HG02610 (cell line): ENCODE measurements around the gene GRIN2A.
A peak's percentile ranks its signal among the peaks of the same experiment; 100 is the strongest.
"Not testable (repeated sequence)": the region's sequence is repeated elsewhere in the genome, so short reads cannot be mapped to it uniquely, and the experiment has no call there.

Source experiments
- ATAC-seq: cut with Tn5 transposase; IDR thresholded peaks from one replicate; pipeline ENCODE4 v1.9.1; 2021; ENCODE audit warnings: mild to moderate bottlenecking, moderate library complexity; ENCODE audit not compliant: unreplicated experiment

The GRIN2A gene

DNA sequence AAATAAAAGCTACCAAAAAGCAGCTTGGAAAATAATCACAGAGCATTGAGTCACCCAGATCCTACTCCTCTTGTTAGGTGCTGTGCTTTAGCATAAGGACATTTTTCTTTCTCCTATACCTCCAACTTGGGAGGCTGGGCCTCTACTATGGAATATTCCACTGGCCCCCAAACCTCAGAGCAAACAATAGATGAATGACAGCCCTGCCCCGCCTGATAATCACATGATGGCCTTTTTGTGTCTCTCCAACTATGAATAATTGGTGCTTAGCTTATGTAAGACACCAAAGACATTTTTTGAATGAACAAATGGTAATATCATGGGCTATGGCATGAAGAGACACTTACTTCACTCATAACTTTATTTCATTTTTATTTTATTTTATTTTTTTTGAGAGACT, 250.2 kb downstream of the GRIN2A start:
- ATAC-seq, result no peak

DNA sequence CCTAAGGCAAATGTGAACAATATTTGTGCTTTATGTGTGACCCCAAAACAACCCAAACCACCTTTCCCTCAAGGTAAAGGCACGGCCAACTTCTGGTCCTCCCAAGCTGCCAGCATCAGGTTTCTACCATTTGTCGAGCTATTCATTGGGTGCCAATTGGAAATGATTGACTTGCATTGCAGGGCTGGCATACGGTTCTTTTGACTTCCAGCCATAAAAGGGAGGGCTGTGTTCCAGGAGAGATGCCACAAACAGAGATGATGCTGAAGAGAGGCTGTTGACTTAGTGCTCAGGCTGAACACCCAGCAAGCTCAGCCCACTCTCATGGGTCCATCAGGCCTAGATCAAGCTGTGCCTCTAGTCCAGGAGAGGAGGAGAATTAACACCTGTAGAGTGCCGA, 252.4 kb downstream of the GRIN2A start:
- no peak for ATAC-seq

DNA sequence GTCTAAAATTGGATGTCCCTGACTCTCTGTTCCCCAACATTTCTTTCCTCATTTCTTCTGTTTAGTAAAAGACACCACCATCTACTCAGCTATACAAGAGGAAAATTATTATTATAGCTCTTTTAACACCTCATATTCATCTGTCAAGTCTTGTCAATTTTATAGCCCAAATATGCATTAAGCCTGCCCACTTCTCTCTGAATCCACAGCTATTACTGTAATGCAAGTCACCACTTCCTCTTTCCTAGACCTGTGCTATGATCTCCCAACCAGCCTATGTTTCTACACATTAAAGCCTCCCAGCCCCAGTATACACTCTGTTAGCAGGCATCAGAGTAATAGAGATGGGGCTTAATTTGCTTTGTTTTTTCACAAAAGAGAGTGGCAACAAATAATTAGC, 252.9 kb downstream of the GRIN2A start:
- peak; percentile 85 for ATAC-seq

DNA sequence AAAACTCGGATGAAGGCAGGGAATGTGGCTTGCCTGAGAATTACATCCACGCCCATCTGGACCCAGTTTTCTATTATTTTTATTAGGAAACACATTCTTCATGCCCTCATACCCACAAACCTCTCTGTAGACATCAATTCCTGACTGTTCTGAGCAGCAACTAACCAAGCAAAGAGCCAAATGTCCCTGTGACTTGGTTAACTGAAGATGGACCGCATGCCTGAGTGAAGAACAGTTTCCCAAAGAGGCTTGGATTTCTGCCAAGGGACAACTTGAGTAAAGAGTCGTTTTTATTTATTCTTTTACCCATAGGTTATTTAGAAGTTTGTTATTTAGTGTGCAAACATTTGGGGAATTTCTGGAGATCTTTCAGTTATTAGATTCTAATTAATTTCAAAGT, 259.8 kb downstream of the GRIN2A start:
- no peak for ATAC-seq

DNA sequence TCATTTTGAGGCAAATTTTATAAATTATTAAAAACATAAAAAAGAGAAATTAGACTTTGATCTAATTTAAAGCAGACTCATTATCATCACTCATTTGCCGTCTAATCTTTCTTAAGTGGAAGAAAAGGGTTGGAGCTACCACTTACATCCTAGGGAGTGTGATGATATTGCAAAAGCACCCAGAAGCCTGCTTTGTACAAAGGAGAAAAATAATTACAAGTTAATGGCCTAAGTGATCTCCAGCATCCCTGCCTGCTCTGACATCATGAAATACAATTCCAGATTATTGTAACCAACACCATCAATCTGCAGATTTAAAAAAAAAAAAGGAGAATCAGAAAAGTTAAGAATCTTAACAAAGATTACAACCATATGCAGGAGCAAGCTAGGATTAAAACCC, 260.2 kb downstream of the GRIN2A start:
- no peak for ATAC-seq

DNA sequence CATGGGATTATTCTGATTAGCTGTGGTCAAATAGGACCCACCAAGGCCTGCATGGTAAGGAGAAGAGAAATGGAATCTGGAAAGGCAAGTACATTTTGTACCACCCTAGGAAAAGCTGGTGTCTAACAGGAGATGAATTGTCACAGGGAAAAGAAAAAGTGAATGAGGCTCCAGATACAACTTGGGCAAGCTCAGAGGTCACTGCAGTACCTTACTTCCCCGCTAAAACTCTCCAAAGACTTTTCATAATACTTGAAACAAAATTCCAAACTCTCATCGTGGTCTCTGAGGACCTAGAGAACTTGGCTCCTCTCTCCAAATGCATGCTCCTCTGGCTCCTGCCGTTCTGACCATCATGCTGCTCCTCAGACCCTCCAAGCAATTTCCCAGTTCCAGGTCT, 262.8 kb downstream of the GRIN2A start:
- ATAC-seq, result no peak

DNA sequence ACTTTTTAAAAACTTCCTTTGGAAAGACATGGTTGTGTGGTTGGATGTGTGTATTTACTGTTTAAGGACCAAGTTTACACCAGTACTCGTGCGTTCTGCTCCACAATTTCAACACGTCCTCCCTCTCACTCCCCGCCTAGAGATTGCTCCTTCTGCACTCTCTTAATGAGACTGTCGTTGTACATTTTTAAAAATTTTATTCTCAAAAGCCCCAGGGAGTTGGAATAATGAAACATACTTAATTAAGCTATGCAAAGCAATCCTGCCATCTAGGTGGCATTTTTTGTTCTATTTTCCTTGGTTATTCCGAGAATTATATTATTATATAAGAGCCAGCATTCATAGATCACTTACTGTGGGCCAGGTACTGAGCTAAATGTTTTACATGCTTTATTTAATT, 264.5 kb downstream of the GRIN2A start:
- ATAC-seq, result no peak

DNA sequence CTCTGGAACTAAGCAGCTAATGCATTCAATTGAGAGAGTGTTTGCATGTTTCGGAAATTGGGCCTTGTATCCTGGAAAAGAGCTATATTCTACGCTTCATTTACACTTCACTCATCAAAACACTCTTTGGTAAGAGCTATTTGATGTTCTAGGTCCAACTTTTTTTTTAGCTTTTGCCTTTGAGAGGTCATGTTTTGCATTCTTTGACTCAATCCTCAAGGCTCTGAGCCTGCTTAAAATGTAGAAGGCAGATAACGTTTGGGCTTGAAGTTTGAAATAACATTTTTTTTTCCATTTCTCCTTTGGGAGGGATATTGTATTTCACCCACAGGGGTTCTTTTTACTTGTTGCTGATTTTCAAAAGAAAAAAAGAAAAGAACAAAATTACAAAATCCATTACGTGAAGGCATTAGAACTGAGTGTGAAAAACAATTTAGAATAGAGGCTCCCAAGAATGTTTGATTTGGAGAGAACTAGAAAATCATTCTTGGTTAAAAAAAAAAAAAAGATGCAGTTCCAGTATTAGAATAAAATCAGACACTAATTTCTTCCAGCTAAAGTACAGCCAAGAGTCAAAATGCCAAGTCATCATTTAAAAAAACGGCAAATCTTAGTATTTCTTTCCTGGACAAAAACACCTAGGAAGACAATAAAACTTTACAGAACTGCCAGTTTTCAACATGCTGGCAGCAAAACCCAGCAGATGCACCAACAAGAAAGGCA, 268.5 kb downstream of the GRIN2A start:
- ATAC-seq, result no peak

DNA sequence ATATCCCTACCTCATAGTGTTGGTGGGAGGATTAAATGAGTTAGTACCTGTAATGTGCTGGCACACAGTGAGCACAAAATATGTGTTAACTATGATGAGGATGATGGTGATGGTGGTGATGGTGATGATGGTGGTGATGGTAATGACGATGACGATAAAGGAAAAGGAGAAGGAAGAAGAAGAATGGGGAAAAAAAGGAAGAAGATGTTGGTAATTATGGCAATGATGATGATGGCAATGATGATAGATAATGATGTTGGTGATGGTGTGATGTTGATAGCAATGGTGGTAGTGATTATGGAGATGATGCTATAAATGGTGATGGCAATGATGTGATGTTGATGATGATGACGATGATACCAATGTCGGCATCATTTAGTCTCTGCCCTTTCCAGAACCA, 270.2 kb downstream of the GRIN2A start:
- no peak for ATAC-seq

DNA sequence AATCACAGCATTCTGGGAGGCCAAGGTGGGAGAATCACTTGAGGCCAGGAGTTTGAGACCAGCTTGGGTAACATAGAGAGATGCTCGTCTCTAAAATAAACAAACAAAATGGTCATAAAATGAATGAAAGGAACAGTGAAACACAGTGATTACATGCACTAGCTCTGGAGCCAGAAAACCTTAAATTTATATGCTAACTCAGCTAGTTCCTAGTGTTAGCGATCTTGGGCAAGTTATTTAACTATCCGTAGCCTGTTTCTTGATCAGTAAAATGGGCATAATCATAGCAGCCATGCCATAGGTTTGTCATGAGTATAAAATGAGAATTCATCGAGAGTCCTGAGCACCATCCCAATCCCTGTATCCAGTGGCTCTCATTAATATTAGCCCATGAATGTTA, 271.0 kb downstream of the GRIN2A start:
- no peak for ATAC-seq

DNA sequence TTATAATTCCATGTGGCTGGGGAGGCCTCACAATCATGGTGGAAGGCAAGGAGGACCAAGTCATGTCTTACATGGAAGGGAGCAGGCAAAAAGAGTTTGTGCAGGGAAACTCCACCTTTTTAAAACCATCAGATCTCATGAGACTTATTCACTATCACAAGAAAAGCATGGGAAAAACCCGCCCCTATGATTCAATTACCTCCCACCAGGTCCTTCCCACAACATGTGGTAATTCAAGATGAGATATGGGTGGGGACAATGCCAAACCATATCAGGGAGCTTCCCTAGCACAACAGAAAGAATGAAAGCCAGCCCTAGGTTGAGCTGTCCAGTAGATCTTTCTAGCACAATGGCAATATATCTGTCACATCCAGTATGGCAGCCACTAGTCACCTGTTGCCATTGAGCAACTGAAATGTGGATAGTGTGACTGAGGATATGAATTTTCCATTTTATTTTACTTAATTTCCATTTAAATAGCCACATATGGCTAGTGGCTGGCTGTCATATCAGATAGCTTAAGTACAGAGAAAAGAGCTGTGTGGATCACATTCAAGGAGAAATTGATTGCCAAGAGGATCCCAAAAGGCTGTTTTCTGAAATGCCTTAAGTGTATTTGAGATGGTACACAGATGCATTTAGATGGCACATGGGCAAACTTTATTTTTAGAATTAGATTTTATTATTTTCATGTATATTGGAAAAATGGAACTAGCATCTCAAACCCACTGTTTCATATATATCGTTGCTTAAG, 273.0 kb downstream of the GRIN2A start:
- ATAC-seq, result no peak

DNA sequence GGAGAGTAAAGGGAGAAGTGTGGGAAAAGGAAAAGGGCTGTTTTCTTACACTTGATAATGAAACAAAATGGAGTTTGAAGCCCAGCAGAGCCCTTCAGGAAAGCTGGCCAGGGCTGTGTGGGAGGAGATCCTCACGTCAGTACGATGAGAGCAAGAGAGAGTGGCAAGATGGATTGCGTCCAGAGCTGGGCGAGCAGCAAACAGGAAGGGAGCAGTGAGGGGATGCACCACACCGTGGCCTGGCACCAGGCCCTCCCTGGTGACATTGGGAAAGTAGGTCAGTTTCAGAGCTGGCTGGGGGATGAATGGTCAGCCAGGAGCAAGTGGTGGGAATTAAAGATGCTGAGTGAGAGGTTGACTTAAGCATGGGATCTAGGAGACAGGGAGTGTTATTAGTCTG, 273.6 kb downstream of the GRIN2A start:
- ATAC-seq, result no peak

DNA sequence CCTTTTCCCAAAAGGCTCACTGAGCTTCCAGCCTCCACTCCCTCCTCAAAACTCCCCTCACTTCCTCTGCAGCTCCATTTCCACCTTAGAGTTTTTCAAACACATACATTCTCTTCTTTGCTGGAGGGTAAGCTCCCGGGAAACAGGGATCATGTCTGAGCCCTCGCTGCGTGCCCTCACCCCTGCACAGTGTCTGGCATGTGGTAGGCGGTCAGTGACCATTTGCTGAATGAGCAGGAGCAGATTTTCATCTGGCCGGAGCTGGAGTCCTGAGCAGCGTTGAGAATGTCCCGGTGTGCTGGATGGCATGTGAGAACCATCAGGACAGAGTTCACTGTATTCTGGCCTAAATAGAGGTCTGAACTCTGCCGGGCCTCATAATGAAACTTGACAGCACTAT, 274.5 kb downstream of the GRIN2A start:
- ATAC-seq, result no peak

DNA sequence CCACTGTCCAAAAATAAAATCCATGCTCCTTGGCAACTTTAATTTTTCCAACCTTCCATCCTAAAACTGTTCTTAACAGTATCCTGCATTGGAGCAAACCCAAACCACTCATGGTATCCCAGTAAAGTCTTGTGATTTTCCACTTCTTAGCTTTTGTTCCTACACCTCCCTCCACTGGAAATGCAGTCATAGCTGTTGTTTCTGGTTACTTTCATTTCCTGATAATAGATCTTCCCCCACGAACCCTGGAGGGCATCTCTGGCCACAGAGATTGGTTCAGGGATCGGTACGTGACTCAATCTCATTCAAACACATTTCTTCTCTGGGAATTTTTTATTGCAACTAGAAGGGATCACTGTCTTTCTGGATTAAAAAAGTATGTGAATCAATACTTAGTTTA, 276.0 kb downstream of the GRIN2A start:
- no peak for ATAC-seq

DNA sequence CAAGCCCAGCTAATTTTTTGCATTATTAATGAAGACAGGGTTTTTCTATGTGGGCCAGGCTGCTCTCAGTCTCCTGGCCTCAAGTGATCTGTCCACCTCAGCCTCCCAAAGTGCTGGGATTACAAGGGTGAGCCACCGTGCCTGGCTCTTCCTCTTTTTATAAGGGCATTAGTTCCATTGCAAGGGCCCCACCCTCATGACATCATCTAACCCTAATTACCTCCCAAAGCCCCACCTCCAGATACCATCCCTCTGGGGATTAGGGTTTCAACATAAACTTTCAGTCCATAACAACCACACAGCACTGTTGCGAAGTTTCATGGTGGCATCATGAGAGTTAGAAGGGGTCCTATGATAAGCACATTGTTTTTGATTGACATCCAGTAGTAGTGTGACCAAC, 277.7 kb downstream of the GRIN2A start:
- ATAC-seq, result no peak

DNA sequence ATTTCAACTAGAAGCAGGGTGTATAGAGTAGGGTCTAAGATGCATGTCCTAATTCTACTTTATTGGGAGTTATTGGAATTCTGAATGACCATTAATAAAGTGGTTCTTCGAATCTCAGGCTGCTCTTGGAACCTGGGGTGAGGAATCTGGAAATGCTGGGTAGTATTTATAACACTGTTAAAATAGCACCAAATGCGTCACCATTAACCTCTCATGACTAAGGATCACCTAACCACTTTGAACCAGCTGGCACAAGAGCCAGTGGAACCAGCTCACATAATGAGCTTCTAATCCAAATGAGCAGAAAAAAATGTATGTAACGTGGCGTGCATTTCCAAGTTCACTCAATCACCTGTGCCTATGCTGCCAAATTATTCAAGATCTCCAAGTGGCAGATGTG, 281.7 kb downstream of the GRIN2A start:
- no peak for ATAC-seq

DNA sequence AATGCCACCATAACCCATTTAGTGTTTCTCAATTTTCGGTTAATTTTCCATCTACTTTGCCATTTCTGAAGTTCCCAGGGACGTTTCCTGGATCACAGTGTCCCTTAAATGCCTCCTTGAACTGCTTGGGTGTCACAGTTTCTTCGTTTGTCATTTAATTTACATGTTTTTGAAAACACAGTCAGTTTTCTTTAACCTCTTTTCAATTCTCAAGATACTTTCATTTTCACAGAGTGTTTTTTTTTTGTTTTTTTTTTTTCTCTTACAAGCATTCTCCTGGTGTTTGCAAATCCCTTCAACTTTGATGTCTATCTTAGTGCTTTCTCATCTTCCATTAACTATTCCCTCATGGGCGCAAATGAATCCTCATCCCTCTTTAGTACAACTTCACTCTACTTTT, 283.7 kb downstream of the GRIN2A start:
- ATAC-seq, result no peak

DNA sequence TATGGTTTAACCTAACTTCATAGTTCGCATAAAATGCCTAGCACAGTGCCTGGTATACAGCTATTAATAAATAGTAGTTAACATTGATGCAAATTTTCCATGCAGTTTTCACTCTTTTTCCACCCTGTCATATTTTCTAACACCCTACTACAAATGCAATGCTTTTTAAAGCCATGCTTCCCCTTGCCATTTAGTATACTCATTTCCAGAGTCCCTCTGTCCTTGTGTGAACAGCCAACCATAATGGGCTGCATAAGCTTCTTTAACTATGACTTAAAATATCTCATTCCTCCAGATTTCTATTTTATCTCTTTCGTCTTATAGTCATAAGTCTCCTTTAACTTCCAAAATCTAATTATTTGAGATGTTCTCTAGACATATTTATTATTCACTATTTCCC, 284.1 kb downstream of the GRIN2A start:
- no peak for ATAC-seq

DNA sequence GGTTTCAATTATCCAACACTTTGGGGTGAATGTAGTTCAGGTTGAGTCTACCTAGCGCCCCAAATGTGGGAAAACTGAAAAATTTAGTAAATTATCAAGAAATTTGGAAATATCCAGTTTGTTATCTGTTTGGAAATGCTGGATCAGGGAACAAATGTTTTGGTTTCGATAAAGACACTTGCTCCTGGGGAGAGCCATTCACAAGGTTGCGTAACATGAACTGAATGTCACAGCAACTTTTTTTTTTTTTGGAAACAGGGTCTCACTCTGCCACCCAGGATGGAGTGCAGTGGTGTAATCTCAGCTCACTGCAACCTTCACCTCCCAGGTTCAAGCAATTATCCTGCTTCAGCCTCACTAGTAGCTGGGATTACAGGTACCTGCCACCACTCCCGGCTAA, 286.4 kb downstream of the GRIN2A start:
- ATAC-seq, result no peak

DNA sequence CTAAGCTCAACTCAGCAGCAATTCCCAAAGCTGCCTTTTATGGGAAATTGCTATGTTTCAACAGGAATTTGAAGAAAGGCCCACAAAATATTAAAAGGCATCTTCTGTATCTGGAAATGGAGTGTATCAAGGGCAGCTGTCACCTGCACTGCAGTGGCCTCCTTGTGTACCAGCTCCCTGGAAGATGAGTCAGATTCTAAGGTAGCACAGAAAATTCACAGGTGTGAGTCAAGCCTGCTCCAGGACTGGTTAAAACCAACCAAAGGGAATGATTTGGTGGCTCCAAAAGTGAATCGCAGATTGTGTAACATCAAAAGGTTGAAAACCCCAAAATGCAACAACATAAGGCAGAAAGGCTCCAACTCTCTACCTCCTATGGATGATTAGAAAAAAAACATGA, 296.4 kb downstream of the GRIN2A start:
- ATAC-seq, result no peak

DNA sequence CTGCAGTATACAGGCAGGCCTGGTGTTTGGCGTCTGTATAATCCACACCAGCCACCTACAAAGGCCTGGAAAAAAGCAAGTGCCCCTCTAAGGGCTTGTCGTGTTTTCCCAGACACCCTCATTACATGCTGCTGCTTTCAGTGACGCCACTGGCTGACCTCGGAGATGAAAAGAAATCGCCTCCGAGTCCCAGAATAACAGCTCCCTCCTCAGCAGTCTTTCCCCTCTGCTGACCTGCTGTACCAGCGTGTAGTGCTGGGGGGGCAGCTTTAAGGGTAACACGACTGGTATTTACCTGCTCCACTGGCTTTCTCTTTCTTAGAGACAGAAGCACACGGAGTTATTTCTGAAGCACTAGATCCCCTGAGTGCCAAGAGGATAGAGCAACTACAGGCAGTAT, 296.8 kb downstream of the GRIN2A start:
- ATAC-seq, result no peak

DNA sequence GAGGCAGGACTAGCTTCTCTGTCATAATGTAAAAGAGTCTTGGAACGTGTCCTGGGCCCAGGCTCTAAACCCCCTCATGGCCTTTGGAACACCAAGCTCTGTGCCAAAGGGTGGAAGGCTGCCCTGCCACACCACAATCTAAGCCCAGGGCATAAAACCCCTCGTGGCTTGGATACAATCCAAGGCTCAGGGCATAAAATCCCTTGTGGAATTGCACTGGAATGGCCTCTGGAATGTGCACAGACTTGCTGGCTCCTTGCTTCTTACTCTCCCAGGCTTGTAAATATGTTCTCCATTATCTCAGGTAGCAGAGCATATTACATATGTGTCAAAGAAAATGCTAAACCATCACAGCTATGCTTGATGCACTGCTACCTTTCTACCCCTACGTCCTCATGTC, 306.2 kb downstream of the GRIN2A start:
- not testable (repeated sequence) for ATAC-seq

DNA sequence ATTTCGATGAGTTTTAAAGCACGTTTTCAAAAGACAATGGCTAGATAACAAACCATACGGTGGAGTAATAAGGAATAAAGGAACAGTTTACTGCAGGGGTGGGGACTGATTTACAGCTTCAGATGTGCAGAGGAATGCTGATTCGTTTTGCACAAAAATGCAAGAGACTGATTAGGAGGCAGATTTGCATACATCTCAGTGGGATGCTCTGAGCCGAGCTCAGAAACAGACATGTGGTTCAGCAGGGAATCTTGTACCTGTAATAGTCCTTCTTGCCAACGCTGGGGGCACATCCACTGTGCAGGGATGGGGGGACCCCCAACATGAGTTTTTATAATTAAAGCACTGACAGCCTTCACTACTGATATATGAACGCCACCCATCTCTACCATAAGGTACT, 308.0 kb downstream of the GRIN2A start:
- no peak for ATAC-seq
